ENCODE measurements around the gene ZYG11A.

DNA sequence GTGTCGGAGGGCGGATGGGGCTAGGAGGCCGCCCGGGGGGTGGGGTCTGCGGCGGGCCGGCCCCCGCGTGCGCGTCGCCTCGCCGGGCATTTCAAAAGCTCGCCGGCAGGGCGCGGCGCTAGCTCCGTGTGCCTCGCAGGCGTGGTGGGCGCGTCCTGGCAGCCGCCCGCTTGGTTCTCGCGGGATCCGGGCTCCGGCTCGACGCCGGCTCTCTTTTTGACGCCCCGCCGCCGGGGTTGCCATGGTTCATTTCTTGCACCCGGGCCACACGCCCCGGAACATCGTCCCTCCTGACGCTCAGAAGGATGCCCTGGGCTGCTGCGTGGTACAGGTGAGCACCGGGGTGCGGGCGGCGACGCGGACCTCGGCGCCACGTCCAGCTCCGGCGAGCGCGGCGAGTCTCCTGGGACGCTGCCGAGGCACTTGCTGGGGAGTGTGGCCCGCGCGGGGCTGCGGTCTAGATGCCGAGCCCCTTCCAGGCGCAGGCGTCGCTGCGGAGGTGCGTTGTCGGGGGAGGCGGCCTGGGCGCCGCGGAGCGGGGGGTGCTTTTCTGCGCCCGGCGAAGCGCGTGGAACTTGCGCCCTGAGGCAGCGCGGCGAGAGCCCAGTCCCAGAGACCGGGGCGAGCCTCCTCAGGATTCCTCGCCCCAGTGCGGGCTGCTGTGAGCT lies at the start of gene ZYG11A:
- TF ChIP-seq POLR2A (IDR thresholded peaks at IDR 0.05): no peak
- TF ChIP-seq, protein P1, sequence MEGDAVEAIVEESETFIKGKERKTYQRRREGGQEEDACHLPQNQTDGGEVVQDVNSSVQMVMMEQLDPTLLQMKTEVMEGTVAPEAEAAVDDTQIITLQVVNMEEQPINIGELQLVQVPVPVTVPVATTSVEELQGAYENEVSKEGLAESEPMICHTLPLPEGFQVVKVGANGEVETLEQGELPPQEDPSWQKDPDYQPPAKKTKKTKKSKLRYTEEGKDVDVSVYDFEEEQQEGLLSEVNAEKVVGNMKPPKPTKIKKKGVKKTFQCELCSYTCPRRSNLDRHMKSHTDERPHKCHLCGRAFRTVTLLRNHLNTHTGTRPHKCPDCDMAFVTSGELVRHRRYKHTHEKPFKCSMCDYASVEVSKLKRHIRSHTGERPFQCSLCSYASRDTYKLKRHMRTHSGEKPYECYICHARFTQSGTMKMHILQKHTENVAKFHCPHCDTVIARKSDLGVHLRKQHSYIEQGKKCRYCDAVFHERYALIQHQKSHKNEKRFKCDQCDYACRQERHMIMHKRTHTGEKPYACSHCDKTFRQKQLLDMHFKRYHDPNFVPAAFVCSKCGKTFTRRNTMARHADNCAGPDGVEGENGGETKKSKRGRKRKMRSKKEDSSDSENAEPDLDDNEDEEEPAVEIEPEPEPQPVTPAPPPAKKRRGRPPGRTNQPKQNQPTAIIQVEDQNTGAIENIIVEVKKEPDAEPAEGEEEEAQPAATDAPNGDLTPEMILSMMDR (IDR thresholded peaks at IDR 0.05 in 4 of 5, conservative IDR thresholded peaks at IDR 0.05 in 1 of 5): peak in 1 of 5 experiments; percentile 28
